Breast epithelium (tissue), 4 donors: Measurements from ENCODE around the gene GPR3. TPM values are rescaled to one million over a fixed set of nuclear protein-coding genes. Genes with fewer than 3 reads are reported as not detected.
A peak's percentile ranks its signal among the peaks of the same experiment; 100 is the strongest.
"Not testable (repeated sequence)": the region's sequence is repeated elsewhere in the genome, so short reads cannot be mapped to it uniquely, and the experiment has no call there.

Experiments used
- DNase-seq, 2 donors: peaks; one replicate each; pipeline ENCODE4 v3.0.0-alpha.2; 2019; ENCODE audit warnings: low spot score in 2 of 2
- H3K27ac ChIP-seq, 2 donors: fragments of 200-600 bp; sonication (generic) in 1 of 2; one replicate each; pipeline ENCODE4 v1.5.1; 2016 to 2019; ENCODE audit warnings: mild to moderate bottlenecking in 1 of 2
- H3K27me3 ChIP-seq, 2 donors: fragments of 200-600 bp; sonication (generic) in 1 of 2; one replicate each; pipeline versions ENCODE4 v1.5.1 to v1.6.0; 2017 to 2019; ENCODE audit warnings: control low read depth in 1 of 2, mild to moderate bottlenecking in 1 of 2
- H3K36me3 ChIP-seq: fragments of 200-600 bp; one replicate; pipeline ENCODE4 v1.5.1; 2019
- H3K4me1 ChIP-seq, 2 donors: fragments of 200-600 bp; sonication (generic); one replicate each; pipeline ENCODE4 v1.5.1; 2016 to 2019; ENCODE audit warnings: control low read depth in 1 of 2
- H3K4me3 ChIP-seq, 3 donors: fragments of 200-600 bp; sonication (generic); 1 replicate in 2 of 3; 2 replicates in 1 of 3; pipeline ENCODE4 v1.5.1; 2016 to 2019; ENCODE audit warnings: mild to moderate bottlenecking in 3 of 3, moderate library complexity in 2 of 3
- H3K9me3 ChIP-seq, 2 donors: fragments of 200-600 bp; sonication (generic) in 1 of 2; one replicate each; pipeline ENCODE4 v1.5.1; 2016 to 2019; ENCODE audit warnings: control low read depth in 1 of 2
- CTCF ChIP-seq, 3 donors: fragments of 450-650 bp; IDR thresholded peaks; one replicate each; pipeline ENCODE4 v1.5.1; 2016 to 2017; ENCODE audit warnings: antibody characterized with exemption in 3 of 3, mild to moderate bottlenecking in 3 of 3, moderate library complexity in 3 of 3
- POLR2A ChIP-seq: fragments of 450-650 bp; IDR thresholded peaks from one replicate; pipeline ENCODE4 v1.6.1; 2016; ENCODE audit warnings: antibody characterized with exemption, mild to moderate bottlenecking, moderate library complexity
- POLR2AphosphoS5 ChIP-seq, 3 donors: sonication (generic); formaldehyde crosslinking; IDR thresholded peaks; one replicate each; pipeline ENCODE4 v1.6.1; 2017; ENCODE audit warnings: antibody characterized with exemption in 3 of 3
- intact Hi-C: fragments of 100-400 bp; cut with DNase I; formaldehyde crosslinking; loops from one replicate; pipeline ENCODE4 v1.15.1; 2023; ENCODE audit warnings: low total_unique reads
- total RNA-seq, 3 donors: library from RNA; depleted of rRNA; stranded (reverse); fragments of >200 nt; gene quantifications; one replicate each; pipeline ENCODE4 v1.1.0, GENCODE V29; 2016

The GPR3 gene
- total RNA-seq, 3 donors from 2014 or later = 0.16 to 0.66 TPM; not detected in 1

GRCh38 chr1:27428316-27429028 is 36.0 kb downstream of the GPR3 start:
- peak overlapping the region; percentile 91 for H3K27ac ChIP-seq
- TF ChIP-seq POLR2AphosphoS5 (IDR thresholded peaks at IDR 0.05) = peak in 2 of 3 donors; percentile 28 to 57
- TF ChIP-seq CTCF (IDR thresholded peaks at IDR 0.05) = peak in 1 of 3 donors; percentile 10
- no peak for TF ChIP-seq POLR2A
- H3K4me1 ChIP-seq = peaks cover 14 to 23% of the 10 kb centered on the region in 2 donors
- H3K9me3 ChIP-seq = no peaks in the 10 kb centered on the region
- peak; percentile 59 to 89 for DNase-seq
- peak overlapping the region; percentile 26 to 53 (median 30) for H3K4me3 ChIP-seq
- intact Hi-C loops = no loop called here
- H3K36me3 ChIP-seq = no peaks in the 10 kb centered on the region
- no peaks in the 10 kb centered on the region for H3K27me3 ChIP-seq

- no peaks in the 10 kb centered on the region for H3K36me3 ChIP-seq
- peak overlapping the region; percentile 79 to 91 for H3K27ac ChIP-seq
- no peak for TF ChIP-seq POLR2A
- TF ChIP-seq CTCF (IDR thresholded peaks at IDR 0.05) = no peak
- no peak for TF ChIP-seq POLR2AphosphoS5 (IDR thresholded peaks at IDR 0.05)
- intact Hi-C loops = no loop called here
- peak overlapping the region; percentile 26 to 53 (median 30) for H3K4me3 ChIP-seq
- H3K27me3 ChIP-seq = no peaks in the 10 kb centered on the region
- no peaks in the 10 kb centered on the region for H3K9me3 ChIP-seq
- H3K4me1 ChIP-seq = peaks cover 10 to 23% of the 10 kb centered on the region in 2 donors
- DNase-seq = no peak
Observed at GRCh38 chr1:27429029-27429425, 36.6 kb downstream of the GPR3 start.

- Histone ChIP-seq H3K27ac (peak overlapping the region; percentile 64 to 91), H3K27me3 (no peaks in the 10 kb centered on the region), H3K4me3 (no peak overlapping the region), H3K9me3 (no peaks in the 10 kb centered on the region), H3K4me1 (peaks cover 18 to 23% of the 10 kb centered on the region in 2 donors), H3K36me3 (no peaks in the 10 kb centered on the region)
- TF ChIP-seq CTCF (IDR thresholded peaks at IDR 0.05) (peak in 1 of 3 donors; percentile 8), POLR2AphosphoS5 (IDR thresholded peaks at IDR 0.05) (no peak), POLR2A (no peak)
- DNase-seq = peak in 1 of 2 donors; percentile 44
- intact Hi-C loops = no loop called here
Observed at GRCh38 chr1:27430903-27431600, 38.6 kb downstream of the GPR3 start.

DNA sequence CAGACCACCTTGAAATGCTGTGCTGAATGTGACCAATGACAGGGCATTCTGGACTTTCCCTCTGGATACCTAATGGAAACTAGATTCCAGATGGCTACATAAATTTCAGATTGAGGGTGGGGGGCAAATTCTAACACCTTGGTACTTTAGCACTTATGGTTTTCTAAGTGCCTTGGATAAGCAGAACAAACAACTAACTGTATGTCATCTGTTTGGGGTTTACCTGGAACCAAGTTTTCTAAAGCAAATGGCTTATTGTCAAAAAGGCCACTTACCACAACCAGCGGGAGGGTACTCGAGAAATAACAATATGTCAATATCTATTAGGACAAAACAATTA is 39.1 kb downstream of the GPR3 start:
- DNase-seq = no peak
- no peaks in the 10 kb centered on the region for H3K9me3 ChIP-seq
- intact Hi-C loops = no loop called here
- H3K4me1 ChIP-seq = peaks cover 23 to 28% of the 10 kb centered on the region in 2 donors
- H3K27ac ChIP-seq = peak overlapping the region; percentile 64 to 91
- no peaks in the 10 kb centered on the region for H3K36me3 ChIP-seq
- no peak overlapping the region for H3K4me3 ChIP-seq
- TF ChIP-seq CTCF (IDR thresholded peaks at IDR 0.05) (no peak), POLR2AphosphoS5 (IDR thresholded peaks at IDR 0.05) (no peak), POLR2A (no peak)
- no peaks in the 10 kb centered on the region for H3K27me3 ChIP-seq

GRCh38 chr1:27432725-27433124 is 40.3 kb downstream of the GPR3 start:
- H3K27me3 ChIP-seq, H3K4me3 ChIP-seq, H3K9me3 ChIP-seq, intact Hi-C loops, H3K36me3 ChIP-seq, DNase-seq: not testable (repeated sequence)
- Histone ChIP-seq H3K4me1 (peaks cover 25 to 34% of the 10 kb centered on the region in 2 donors), H3K27ac (peak overlapping the region; percentile 2 to 52)
